ENCODE results near the gene PREX1. TPM values are rescaled to one million over a fixed set of nuclear protein-coding genes. Genes with fewer than 3 reads are reported as not detected.
A peak's percentile ranks its signal among the peaks of the same experiment; 100 is the strongest.

PREX1 gene
- total RNA-seq, 4 donors from 2014 or later = 9.9 to 150 (median 18.4) TPM

DNA sequence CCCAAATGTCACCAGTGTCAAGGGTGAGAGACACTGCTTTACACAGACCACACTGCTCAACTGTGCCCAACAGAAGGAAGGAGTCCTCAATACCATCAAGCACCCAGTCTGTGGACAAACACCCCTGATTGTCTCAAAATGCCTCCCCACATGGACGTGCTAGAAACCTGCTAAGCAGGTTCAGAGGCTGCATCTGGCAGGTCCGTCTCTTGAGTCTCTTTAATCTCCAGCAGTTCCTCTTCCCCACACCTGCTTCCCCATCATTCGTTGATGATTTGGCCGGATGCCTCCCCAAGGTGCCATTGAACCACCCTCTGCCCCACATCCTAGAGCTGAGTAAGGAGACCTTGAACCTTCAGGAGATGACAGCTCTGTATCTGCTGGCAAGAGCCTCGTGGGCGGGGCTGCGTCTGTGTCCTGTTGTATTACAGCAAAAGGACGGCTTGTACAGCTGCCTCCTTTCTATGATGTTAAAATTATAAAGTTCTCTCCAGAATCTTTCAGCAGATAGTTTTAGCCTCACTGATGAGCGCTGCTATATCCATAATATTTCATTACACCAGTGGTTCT, 179.2 kb downstream of the PREX1 start:
- TF ChIP-seq, protein P1, sequence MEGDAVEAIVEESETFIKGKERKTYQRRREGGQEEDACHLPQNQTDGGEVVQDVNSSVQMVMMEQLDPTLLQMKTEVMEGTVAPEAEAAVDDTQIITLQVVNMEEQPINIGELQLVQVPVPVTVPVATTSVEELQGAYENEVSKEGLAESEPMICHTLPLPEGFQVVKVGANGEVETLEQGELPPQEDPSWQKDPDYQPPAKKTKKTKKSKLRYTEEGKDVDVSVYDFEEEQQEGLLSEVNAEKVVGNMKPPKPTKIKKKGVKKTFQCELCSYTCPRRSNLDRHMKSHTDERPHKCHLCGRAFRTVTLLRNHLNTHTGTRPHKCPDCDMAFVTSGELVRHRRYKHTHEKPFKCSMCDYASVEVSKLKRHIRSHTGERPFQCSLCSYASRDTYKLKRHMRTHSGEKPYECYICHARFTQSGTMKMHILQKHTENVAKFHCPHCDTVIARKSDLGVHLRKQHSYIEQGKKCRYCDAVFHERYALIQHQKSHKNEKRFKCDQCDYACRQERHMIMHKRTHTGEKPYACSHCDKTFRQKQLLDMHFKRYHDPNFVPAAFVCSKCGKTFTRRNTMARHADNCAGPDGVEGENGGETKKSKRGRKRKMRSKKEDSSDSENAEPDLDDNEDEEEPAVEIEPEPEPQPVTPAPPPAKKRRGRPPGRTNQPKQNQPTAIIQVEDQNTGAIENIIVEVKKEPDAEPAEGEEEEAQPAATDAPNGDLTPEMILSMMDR (IDR thresholded peaks at IDR 0.05) = no peak
- no peak for TF ChIP-seq POLR2A (IDR thresholded peaks at IDR 0.05)
- no peak overlapping the region for H3K27ac ChIP-seq
- H3K27me3 ChIP-seq = no peaks in the 10 kb centered on the region
- peaks cover 0 to 43% (median 0%) of the 10 kb centered on the region in 3 donors for H3K36me3 ChIP-seq
- no peaks in the 10 kb centered on the region for H3K9me3 ChIP-seq
- DNase-seq = peak in 2 of 3 donors; percentile 60 to 65
- H3K4me1 ChIP-seq = no peaks in the 10 kb centered on the region
- H3K4me3 ChIP-seq = no peak overlapping the region

DNA sequence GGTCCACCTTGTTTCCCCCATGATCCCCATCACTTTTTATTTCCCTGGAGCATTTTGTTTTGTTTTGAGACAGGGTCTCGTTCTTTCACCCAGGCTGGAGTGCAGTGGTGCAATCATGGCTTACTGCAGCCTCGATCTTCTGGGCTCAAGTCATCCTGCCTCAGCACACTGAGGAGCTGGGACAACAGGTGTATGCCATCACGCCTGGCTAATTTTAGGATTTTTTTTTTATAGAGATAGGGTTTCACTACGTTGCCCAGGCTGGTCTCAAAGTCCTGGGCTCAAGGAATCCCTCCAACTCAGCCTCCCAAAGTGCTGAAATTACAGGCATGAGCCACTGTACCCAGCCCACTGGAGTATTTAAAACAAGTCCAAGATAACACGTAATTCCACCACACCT, 179.9 kb downstream of the PREX1 start:
- DNase-seq = no peak
- H3K4me1 ChIP-seq = no peaks in the 10 kb centered on the region

DNA sequence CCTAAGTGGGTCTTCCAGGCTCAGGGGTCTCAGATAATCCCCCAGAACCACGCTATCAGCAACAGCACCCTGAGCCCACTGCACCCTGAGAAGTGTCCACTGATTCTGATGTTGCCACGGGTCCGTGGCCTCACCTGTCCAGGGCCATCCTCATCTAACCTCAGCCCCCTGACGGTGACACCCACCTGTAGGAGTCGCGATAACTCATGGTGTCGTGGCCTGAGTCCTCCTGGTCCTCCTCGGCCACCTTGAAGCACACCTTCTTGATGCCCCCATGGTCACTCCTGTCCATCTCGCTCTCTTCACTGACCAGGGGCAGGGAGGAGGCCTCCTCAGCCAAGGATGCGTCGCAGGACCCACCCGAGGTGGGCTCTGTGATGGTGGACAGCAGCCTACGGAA, 182.1 kb downstream of the PREX1 start:
- DNase-seq = no peak
- H3K27me3 ChIP-seq = no peaks in the 10 kb centered on the region
- H3K4me3 ChIP-seq = no peak overlapping the region
- H3K4me1 ChIP-seq = no peaks in the 10 kb centered on the region
- H3K27ac ChIP-seq = no peak overlapping the region
- peaks cover 0 to 44% (median 0%) of the 10 kb centered on the region in 3 donors for H3K36me3 ChIP-seq
- TF ChIP-seq, protein P1 (IDR thresholded peaks at IDR 0.05) = no peak
- no peak for TF ChIP-seq POLR2A (IDR thresholded peaks at IDR 0.05)
- H3K9me3 ChIP-seq = no peaks in the 10 kb centered on the region

More for the DNA sequence above, 179.9 kb downstream of the PREX1 start:
- Histone ChIP-seq H3K27ac (no peak overlapping the region), H3K36me3 (peaks cover 0 to 41% (median 0%) of the 10 kb centered on the region in 3 donors), H3K4me3 (no peak overlapping the region), H3K27me3 (no peaks in the 10 kb centered on the region), H3K9me3 (no peaks in the 10 kb centered on the region)
- TF ChIP-seq, protein P1 (IDR thresholded peaks at IDR 0.05) = no peak
- TF ChIP-seq POLR2A (IDR thresholded peaks at IDR 0.05) = no peak

DNA sequence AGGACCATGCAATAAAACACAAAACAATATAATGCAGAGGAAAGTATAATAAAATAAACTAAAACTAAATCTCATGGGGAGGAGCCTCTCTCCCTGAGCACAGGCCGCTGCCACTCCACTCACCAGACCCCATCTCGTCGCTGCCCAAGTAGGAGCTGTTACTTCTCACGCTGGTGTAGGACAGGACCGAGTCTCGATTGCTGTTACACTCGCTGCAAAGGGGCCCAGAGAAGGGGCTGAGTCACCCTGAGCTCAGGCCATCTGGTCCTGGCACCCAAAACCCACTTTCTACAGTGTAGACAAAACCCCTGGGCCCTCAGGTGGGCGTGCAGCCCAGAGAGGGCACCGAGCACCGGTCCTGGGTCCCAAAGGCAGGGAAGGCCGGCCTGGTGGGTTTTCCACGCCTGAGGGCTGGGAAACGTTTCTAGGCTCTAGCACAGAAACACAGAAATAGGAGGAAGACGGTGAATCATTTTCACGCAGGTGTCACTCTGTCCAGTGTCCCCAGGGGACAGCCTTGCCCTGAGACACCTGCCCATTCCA, 183.4 kb downstream of the PREX1 start:
- Histone ChIP-seq H3K9me3 (no peaks in the 10 kb centered on the region), H3K4me1 (no peaks in the 10 kb centered on the region), H3K4me3 (no peak overlapping the region), H3K27ac (no peak overlapping the region), H3K36me3 (peaks cover 0 to 39% (median 0%) of the 10 kb centered on the region in 3 donors), H3K27me3 (no peaks in the 10 kb centered on the region)
- TF ChIP-seq, protein P1 (IDR thresholded peaks at IDR 0.05) = no peak
- TF ChIP-seq POLR2A (IDR thresholded peaks at IDR 0.05) = no peak
- DNase-seq = no peak

DNA sequence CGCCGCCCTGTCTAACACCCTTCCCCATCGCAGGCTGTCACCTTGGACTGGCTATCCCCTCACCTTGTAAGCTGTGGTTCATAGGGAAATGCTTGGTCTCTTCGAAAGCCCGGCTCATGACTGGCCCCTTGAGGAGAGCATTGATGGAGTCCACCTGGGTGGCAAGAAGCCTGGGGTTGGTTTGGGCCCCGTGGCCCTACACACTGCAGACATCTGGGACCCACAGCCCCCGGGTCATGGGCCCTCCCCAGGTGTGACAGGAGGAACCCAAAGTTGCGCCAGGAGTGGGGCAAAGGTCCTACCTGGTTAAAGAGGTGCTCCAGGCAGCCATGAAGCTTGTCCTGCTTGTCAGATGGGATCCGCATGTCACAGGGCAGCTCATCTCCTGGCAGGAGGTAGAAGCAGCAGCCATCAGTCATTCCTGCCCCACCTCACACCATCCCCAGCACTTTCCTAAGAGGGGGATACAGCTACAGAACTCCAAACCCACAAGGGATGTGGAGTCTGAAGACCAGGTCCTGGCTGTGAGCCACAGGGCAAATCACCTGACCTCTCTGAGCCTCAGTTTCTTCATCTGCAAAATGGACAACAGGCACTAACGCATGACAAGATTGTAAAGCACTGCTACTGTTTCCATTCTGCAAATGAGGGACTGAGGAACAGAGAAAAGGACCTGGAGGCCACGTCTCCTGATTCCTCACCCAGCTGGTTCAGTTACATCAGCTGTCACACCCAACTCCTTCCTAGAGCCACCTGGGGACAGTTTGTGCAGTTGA, 185.5 kb downstream of the PREX1 start:
- TF ChIP-seq, protein P1 (IDR thresholded peaks at IDR 0.05) = no peak
- TF ChIP-seq POLR2A (IDR thresholded peaks at IDR 0.05) = no peak
- Histone ChIP-seq H3K27me3 (no peaks in the 10 kb centered on the region), H3K27ac (no peak overlapping the region), H3K4me1 (no peaks in the 10 kb centered on the region), H3K36me3 (peaks cover 0 to 56% (median 0%) of the 10 kb centered on the region in 3 donors), H3K9me3 (no peaks in the 10 kb centered on the region), H3K4me3 (no peak overlapping the region)
- DNase-seq = no peak
